ENCODE measurements around the gene GIT2.

GRCh38 chr12:109948368-109948767 lies 47.8 kb downstream of the GIT2 start:
- TF ChIP-seq CTCF (IDR thresholded peaks at IDR 0.05; ENCODE audit: borderline replicate concordance, extremely low read depth, low read length, poor library complexity, severe bottlenecking) (no peak), EZH2 (IDR thresholded peaks at IDR 0.05; ENCODE audit: borderline replicate concordance, low read depth, low read length, severe bottlenecking) (no peak)
